Measurements from ENCODE around the gene DAPK3.

GRCh38 chr19:4015705-4016402 is 45.0 kb upstream of the DAPK3 start:
- TF ChIP-seq CTCF (IDR thresholded peaks at IDR 0.05) (no peak), POLR2AphosphoS5 (IDR thresholded peaks at IDR 0.05) (no peak)
